ENCODE data around the gene KRCC1.

DNA sequence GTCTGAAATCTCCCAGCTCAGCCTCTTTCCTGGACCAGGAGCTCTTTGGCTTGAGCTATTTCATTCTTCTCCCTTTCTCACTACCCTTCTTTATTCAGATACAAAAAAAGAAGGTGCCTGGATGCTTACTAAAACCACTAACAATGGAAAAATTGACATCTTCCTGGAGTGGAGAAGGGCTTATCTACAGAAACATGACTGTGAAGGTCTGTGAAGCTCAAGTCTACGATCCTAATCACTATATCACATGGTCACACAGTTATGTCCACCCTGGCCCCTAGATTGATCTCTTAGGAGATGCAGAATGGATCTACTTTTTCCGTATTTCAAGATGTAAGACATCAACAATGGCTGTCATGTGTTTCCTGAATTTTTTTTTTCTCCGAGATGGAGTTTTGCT lies 5.7 kb upstream of the KRCC1 start:
- TF ChIP-seq GATA3 (IDR thresholded peaks at IDR 0.05; ENCODE audit: low read depth, low read length) (no peak), GATA2 (IDR thresholded peaks at IDR 0.05; ENCODE audit: low read depth, low read length) (no peak)
